HG03378 (cell line): ENCODE data around the gene CENPF.

Experiments
- ATAC-seq: cut with Tn5 transposase; IDR thresholded peaks from one replicate; pipeline ENCODE4 v1.9.1; 2021; ENCODE audit warnings: mild to moderate bottlenecking, moderate library complexity; ENCODE audit not compliant: unreplicated experiment

CENPF gene

DNA sequence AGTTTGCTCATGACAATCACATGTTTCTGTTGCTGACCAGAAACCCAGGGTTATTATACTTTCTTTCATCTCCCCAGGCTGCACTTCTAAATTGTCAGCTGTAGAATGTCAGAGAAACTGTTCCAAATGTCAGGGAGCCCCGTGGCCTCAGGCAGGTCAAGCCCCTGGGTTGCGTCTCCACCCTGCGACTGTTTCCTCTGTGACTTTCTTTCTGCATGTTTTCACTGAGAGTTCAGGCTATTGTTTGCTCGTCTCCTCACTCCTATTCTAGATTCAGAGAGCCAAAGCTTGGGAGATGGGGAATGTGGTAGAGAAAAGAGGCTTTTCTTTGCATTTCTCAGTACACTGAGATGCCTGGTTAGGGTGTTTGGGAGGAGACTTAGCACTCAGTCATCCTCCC lies 97.4 kb downstream of the CENPF start:
- ATAC-seq = no peak

DNA sequence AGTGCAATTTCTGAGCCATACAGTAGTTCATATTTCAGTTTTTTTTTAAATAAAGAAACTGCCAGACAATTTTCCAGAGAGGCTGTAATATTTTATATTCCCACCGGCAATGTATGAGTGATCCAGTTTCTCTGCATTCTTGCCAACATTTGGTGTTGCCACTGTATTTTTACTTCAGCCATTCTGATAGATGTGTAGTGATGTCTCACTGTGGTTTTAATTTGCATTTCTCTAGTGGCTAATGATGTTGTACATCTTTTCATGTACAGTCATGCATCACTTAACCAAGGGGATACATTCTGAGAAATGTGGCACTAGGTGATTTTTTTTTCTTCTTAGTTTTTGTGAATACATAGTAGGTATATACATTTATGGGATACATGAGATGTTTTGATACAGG lies 99.6 kb downstream of the CENPF start:
- no peak for ATAC-seq

DNA sequence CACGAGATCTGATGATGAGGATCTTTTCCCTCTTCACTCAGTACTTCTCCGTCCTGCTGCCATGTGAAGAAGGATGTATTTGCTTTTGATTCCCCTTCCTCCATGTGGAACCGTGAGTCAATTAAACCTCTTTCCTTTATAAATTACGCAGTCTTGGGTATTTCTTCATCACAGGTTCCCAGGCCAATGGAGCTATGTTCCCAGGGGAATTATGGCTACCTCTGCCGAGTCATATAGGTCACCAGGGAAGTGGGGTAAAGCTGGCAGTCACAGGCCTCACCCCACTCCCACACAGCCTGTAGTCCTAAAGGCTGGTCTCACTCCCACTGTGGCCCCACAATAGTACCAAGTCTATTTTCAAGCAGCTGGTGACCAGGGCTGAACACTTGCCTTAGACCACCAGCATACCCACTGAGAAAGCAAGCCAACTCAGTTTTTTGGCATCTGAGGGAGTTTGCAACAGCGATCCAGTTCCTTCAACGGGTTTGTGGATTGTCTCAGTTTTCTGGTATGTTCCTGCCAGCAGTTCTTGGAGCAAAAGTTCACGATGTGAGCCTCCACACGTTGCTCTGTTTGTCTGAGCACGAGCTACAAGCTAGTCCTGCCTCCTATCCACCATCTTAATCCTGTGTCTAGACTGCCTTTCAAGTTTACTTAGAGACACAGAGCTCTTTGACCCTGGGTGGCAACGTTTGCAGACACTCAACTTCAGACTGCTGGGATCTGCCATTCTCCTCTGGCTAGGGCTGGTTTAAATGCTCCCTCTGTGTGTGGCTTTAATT lies 104.5 kb downstream of the CENPF start:
- no peak for ATAC-seq

DNA sequence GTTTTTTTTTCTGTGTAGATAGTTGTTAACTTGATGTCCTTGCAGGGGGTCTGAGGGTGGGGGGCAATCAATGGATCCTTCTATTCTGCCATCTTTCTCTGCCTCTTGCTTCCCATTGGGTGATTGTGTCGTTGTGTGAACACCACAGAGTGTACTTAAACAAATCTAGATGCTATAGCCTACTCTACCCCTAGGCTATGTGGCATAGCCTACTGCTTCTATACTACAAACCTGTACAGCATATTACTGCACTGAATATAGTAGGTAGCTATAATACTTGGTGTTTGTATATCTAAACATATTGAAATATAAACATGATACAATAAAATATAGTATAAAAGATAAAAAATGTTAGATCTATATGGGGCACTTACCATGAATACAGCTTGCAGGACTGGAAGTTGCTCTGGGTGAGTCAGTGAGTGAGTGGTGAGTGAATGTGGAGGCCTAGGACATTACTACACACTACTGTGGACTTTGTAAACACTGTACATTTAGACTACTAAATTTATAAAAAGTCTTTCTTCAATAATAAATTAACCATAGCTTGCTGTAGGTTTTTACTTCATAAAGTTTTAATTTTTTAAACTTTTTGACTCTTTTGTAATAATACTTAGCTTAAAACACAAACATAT lies 105.4 kb downstream of the CENPF start:
- ATAC-seq = no peak

DNA sequence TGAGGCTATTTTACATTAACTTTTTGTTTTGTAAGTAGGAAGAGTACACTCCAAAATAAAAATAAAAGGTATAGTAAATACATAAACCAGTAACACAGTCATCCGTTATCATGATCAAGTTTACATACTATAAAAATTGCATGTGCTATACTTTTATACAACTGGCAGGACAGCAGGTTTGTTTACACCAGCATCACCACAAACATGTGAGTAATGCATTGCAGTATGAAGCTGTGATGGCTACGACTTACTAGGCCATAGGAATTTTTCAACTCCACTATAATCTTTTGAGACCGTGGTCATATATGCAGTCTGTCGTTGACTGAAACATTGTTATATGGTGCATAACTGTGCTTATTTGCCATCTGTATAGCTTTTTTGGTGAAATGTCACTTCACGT lies 106.2 kb downstream of the CENPF start:
- ATAC-seq = no peak

DNA sequence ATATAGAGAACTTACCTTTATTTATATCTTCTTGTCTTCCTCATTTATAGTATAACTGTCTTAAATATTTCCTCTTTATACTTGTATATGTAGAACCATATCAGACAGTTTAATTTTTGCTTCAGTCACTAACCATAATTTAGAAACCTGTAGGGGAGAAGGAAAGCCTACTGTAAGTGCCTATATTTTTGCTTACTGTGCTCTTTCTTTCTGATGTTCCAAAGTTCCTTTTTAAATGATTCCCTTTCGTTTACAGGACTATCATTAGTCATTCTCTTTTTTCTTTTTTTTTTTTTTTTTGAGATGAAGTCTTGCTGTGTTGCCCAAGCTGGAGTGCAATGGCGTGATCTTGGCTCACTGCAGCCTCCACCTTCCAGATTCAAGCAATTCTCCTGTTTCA lies 109.7 kb downstream of the CENPF start:
- no peak for ATAC-seq
